ENCODE results near the gene PXN.
"Not testable (repeated sequence)": the region's sequence is repeated elsewhere in the genome, so short reads cannot be mapped to it uniquely, and the experiment has no call there.

The PXN gene

GRCh38 chr12:120206228-120206627 is 59.3 kb downstream of the PXN start:
- DNase-seq = no peak

DNA sequence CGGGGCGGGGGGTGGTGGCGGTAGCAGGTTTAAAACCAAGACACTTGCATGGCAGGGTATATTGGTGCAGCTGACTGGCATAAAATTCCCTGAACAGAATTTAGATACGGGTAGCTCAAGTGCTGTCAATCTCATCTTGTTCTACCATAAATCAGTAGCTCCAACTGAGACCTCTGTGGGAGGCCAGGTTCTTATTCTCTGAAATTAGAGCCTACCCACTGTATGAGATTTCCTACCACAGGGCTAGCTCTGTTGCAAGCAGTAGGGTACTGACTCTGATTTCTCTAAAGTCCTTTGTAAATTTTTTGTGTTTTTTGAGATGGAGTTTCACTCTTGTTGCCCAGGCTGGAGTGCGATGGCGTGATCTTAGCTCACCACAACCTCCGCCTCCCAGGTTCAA is 61.4 kb downstream of the PXN start:
- no peak for DNase-seq

- DNase-seq = no peak
Measured at GRCh38 chr12:120200364-120200800, 65.1 kb downstream of the PXN start.

- DNase-seq = no peak
Measured at GRCh38 chr12:120199595-120200306, 65.8 kb downstream of the PXN start.

GRCh38 chr12:120199025-120199424 is 66.5 kb downstream of the PXN start:
- no peak for DNase-seq

- no peak for DNase-seq
Measured at GRCh38 chr12:120197542-120197887, 68.0 kb downstream of the PXN start.

- DNase-seq = not testable (repeated sequence)
Measured at GRCh38 chr12:120196817-120197541, 68.6 kb downstream of the PXN start.

DNA sequence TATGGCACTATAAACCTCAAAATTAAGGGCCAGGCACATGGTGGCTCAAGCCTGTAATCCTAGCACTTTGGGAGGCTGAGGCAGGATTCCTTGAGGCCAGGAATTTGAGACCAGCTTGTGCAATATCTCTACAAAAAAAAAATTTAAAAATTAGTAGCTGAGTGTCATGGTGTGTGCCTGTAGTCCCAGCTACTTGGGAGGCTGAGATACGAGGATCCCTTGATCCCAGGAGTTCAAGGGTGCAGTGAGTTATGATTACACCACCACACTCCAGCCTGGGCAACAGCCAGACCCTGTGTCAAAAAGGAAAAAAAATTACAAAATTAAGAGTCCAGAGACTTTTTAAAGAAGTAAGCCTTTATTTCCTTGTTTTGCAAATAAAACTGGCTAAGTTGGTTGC is 69.2 kb downstream of the PXN start:
- DNase-seq = no peak

- DNase-seq = peak; percentile 60
Measured at GRCh38 chr12:120194534-120195395, 70.8 kb downstream of the PXN start, which contains the start of gene GCN1. GCN1 (minus strand) TSS chr12:120194715; CDS start chr12:120194697, 18 bp downstream.

GRCh38 chr12:120194226-120194533 is 71.3 kb downstream of the PXN start:
- no peak for DNase-seq

- DNase-seq = not testable (repeated sequence)
Measured at GRCh38 chr12:120193286-120193685, 72.2 kb downstream of the PXN start.

GRCh38 chr12:120190985-120191480 is 74.5 kb downstream of the PXN start:
- no peak for DNase-seq

DNA sequence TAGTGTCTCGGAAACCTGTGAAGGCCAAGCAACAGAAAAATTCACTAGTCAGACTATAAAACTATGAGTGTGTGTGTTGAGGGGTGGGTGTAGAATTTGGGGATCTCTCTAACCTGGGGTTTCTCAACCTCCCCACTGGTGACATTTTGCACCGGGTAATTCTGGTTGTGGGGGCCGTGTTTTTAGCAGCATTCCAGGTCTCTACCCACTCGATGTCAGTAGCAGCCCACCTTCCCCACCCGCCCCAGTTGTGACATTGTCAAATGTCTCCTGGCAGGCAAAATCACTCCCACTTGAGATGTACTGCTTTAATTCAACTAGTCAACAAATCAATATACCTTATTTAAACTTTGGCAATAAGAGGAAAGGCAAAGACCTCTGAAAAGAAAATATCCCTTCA is 75.1 kb downstream of the PXN start:
- no peak for DNase-seq

DNA sequence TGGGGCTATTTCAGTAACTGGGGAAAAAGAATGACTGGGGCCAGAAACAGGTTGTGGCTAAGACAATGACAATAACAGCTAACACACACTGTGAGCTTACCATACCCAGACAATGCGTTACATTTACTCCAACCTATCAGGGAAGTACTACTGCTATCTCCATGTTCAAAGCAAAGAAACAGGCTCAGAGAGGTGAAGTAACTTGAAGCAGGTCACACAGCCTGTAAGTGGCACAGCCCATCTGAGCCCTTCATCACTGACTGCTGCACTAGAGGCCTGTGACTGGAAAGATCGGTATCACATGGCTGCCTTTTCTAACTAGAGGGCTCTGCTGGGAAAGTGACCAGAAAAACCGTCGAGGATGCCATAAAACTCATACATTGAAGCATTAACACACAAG is 78.9 kb downstream of the PXN start:
- DNase-seq = no peak

GRCh38 chr12:120183211-120183631 is 82.3 kb downstream of the PXN start:
- DNase-seq = no peak

- DNase-seq = no peak
Measured at GRCh38 chr12:120181991-120182631, 83.4 kb downstream of the PXN start.

DNA sequence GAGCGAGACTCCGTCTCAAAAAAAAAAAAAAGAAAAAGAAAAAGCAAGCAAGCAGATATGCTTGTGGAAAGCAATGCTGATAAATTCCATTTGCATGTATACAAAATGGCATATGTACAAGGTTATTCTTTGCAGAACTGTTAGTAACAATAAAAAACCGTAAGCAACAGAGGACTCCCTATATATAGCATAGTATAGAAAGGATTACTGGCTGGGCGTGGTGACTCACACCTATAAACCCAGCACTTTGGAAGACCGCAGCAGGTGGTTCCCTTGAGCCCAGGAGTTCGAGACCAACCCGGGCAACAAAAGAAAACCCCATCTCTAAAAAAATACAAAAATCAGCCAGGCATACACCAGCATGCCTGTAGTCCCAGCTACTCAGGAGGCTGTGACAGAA is 84.6 kb downstream of the PXN start:
- no peak for DNase-seq

GRCh38 chr12:120175537-120175936 is 90.0 kb downstream of the PXN start:
- DNase-seq = no peak

- DNase-seq = no peak
Measured at GRCh38 chr12:120175062-120175461, 90.5 kb downstream of the PXN start.

- DNase-seq = no peak
Measured at GRCh38 chr12:120172053-120172452, 93.5 kb downstream of the PXN start.

GRCh38 chr12:120170631-120171030 is 94.9 kb downstream of the PXN start:
- no peak for DNase-seq

GRCh38 chr12:120169946-120170345 is 95.6 kb downstream of the PXN start:
- DNase-seq = no peak

- no peak for DNase-seq
Measured at GRCh38 chr12:120168337-120168736, 97.2 kb downstream of the PXN start.

Measured in NCI-H2107 (cell line).